MG63 (cell line): ENCODE measurements around the gene PYCARD. TPM values are rescaled to one million over a fixed set of nuclear protein-coding genes. Genes with fewer than 3 reads are reported as not detected.
"Not testable (repeated sequence)": the region's sequence is repeated elsewhere in the genome, so short reads cannot be mapped to it uniquely, and the experiment has no call there.

Experiments
- DNase-seq: peaks from one replicate; pipeline ENCODE4 v3.0.0-alpha.2; 2020
- H3K27me3 ChIP-seq: fragments of 250-450 bp; sonication (Bioruptor Pico); 2 replicates; pipeline ENCODE4 v1.5.1; 2020; ENCODE audit warnings: mild to moderate bottlenecking, moderate library complexity
- H3K36me3 ChIP-seq: fragments of 250-450 bp; sonication (Bioruptor Pico); 2 replicates; pipeline ENCODE4 v1.5.1; 2020; ENCODE audit warnings: mild to moderate bottlenecking, moderate library complexity
- H3K4me3 ChIP-seq: fragments of 250-450 bp; sonication (Bioruptor Pico); 2 replicates; pipeline ENCODE4 v1.5.1; 2020; ENCODE audit warnings: mild to moderate bottlenecking, moderate library complexity
- H3K9me3 ChIP-seq: fragments of 250-450 bp; sonication (Bioruptor Pico); 2 replicates; pipeline ENCODE4 v1.5.1; 2020; ENCODE audit warnings: mild to moderate bottlenecking, moderate library complexity
- total RNA-seq: library from RNA; depleted of rRNA; stranded (reverse); fragments of >200 nt; shearing (Covaris generic); gene quantifications from 2 replicates; pipeline ENCODE4 v1.2.3, GENCODE V29; 2014; ENCODE audit warnings: low replicate concordance

The PYCARD gene
- total RNA-seq, 1 experiment from 2014 or later = not detected

- peaks cover 11% of the 10 kb centered on the region; the same call in 1 of the 2 replicates for H3K27me3 ChIP-seq
Measured at GRCh38 chr16:31219154-31219741, 16.7 kb upstream of the PYCARD start.

GRCh38 chr16:31217136-31217530 is 14.6 kb upstream of the PYCARD start:
- H3K9me3 ChIP-seq = no peaks in the 10 kb centered on the region
- H3K4me3 ChIP-seq = no peak overlapping the region
- peaks cover 11% of the 10 kb centered on the region; the same call in 1 of the 2 replicates for H3K27me3 ChIP-seq
- no peaks in the 10 kb centered on the region for H3K36me3 ChIP-seq
- no peak for DNase-seq

More at GRCh38 chr16:31219154-31219741, 16.7 kb upstream of the PYCARD start:
- DNase-seq = no peak
- Histone ChIP-seq H3K9me3 (no peaks in the 10 kb centered on the region), H3K4me3 (no peak overlapping the region), H3K36me3 (no peaks in the 10 kb centered on the region)

DNA sequence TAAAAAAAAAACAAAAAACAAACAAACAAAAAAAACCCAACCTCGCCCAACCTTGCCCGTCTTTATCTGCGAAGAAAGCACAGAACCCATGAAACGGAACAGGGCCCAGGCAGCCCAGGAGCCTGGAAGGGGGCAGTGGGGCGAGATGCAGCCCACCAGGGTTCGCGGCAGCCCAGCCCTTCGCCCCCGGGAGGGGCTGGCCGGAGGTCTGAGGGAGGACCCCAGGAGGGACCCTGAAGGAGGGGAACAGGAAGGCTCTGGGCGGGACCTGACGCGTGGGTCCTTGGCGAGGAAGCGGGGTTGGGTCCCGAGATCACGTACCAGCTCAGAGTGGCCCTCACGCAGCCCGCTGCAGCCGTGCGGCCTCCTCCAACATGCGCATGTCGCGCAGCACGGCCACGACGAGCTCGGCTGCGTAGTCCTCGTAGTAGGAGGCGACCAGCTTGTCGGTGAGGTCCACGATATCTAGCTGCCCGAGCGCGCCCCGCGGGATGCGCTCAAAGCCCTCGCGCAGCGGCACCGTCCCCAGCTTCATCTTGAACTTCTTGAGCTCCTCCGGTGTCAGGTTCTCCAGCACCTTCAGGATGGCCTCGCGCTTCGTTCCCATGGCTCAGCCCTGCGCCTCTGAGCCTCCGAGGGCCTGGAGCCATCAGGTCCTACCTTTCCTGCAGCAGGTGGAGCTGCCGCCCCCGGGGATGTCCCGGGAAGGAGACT is 14.0 kb upstream of the PYCARD start, which contains the start of gene PYDC1:
Gene PYDC1, minus strand, starts transcription at position 714 of the 714 bp plus-strand sequence. Its CDS starts 107 bp downstream, at position 607.
- Histone ChIP-seq H3K9me3 (no peaks in the 10 kb centered on the region), H3K36me3 (no peaks in the 10 kb centered on the region), H3K4me3 (no peak within 1 kb of the TSS), H3K27me3 (peaks cover 11% of the 10 kb centered on the region; the same call in 1 of the 2 replicates)
- no peak for DNase-seq

GRCh38 chr16:31215287-31216162 is 13.0 kb upstream of the PYCARD start:
- Histone ChIP-seq H3K36me3 (no peaks in the 10 kb centered on the region), H3K4me3 (peak overlapping the region; percentile 39), H3K9me3 (no peaks in the 10 kb centered on the region), H3K27me3 (peaks cover 11% of the 10 kb centered on the region; the same call in 1 of the 2 replicates)
- DNase-seq = peak; percentile 68

GRCh38 chr16:31214708-31215286 is 12.2 kb upstream of the PYCARD start:
- Histone ChIP-seq H3K9me3 (no peaks in the 10 kb centered on the region), H3K27me3 (peaks cover 11% of the 10 kb centered on the region; the same call in 1 of the 2 replicates), H3K4me3 (no peak overlapping the region; the same call in none of the 2 replicates), H3K36me3 (no peaks in the 10 kb centered on the region)
- DNase-seq = no peak

DNA sequence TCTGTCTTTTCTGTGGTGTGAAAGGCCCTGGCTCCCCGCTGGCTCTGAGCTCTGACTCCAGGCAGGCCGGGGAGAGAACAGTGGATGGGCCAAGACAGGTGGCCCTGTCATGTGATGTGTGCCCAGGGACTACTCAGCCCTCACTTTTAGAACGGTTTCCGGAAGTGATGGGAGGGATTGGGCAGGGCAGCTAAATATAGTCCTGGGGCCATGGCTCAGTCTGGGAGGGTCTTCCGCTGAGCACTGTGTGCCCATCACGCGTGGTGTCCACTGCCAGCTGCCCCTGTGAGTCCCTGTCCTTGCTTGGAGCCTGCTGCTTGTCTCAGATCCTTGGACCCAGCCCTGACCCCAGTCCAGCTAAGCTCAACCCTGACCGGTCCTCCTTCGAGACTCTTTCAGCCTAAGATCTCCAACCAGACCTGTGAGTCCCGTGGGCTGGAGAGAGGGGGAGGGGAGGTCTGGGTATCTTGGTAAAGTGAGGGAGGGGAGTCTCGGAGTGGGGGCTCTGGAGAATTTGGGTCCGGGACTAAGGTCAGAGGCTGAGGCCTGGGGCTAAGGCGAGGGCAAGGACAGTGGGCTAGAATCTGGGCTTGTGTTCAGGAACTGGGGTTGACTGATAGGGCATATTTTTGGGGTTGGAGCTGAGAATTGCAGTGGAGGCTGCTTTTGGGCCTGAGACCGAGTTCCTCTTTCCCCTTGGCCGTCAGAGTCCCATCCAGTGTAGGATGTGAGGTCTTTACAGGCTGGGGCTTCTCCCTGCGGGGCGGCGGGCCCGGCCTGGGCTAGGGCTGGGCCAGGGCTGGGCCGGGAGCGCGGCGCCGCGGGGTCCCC is 11.5 kb upstream of the PYCARD start, which contains the start of gene TRIM72:
Gene TRIM72, plus strand, starts transcription at position 243 of the 831 bp plus-strand sequence. CDS start 620 bp downstream, outside the sequence.
- no peak for DNase-seq
- no peak within 1 kb of the TSS for H3K4me3 ChIP-seq
- H3K9me3 ChIP-seq = no peaks in the 10 kb centered on the region
- H3K36me3 ChIP-seq = no peaks in the 10 kb centered on the region
- H3K27me3 ChIP-seq = peaks cover 11% of the 10 kb centered on the region; the same call in 1 of the 2 replicates

- DNase-seq = no peak
- peaks cover 11% of the 10 kb centered on the region; the same call in 1 of the 2 replicates for H3K27me3 ChIP-seq
- H3K4me3 ChIP-seq = no peak overlapping the region
- no peaks in the 10 kb centered on the region for H3K9me3 ChIP-seq
- H3K36me3 ChIP-seq = no peaks in the 10 kb centered on the region
Measured at GRCh38 chr16:31213342-31213741, 10.8 kb upstream of the PYCARD start.

GRCh38 chr16:31206776-31207175 is 4.2 kb upstream of the PYCARD start:
- no peaks in the 10 kb centered on the region for H3K9me3 ChIP-seq
- H3K36me3 ChIP-seq = no peaks in the 10 kb centered on the region; the same call in 1 of the 2 replicates
- no peak for DNase-seq
- no peaks in the 10 kb centered on the region for H3K27me3 ChIP-seq
- no peak overlapping the region for H3K4me3 ChIP-seq

DNA sequence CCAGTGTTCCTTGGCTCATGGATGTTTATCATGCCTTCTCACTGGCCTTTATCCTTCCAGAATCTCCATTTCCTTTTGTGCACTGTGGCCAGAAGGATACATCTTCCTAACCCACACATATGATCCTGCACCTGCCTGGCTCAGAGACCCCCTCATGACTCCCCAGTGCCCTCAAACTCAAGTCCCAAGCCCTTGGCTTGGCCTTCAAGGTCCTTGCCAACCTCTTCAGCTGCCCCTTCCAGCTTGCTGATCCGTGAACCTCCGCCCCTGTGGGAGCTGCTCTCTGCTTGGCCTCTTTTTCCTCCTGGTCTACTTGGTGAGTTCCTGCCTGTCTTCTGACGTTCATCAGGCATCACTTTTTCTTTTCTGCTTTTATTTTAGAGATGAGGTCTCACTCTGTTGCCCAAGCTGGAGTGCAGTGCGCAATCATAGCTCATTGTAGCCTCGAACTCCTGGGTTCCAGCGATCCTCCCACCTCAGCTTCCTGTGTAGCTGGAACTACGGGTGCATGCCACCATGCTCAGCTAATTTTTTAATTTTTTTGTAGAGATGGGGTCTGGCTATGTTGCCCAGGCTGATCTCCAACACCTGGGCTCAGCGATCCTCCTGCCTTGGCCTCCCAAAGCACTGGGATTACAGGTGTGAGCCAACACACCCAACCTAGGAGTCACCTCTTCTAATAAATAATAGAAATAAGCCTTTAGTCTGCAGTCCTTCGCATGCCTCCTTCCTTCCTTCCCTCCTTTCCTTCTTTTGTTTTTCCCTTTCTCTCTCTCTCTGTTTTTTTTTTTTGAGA is 2.5 kb upstream of the PYCARD start:
- DNase-seq = no peak
- Histone ChIP-seq H3K36me3 (peaks cover 9% of the 10 kb centered on the region; the same call in 1 of the 2 replicates), H3K4me3 (no peak overlapping the region), H3K9me3 (no peaks in the 10 kb centered on the region), H3K27me3 (no peaks in the 10 kb centered on the region)

DNA sequence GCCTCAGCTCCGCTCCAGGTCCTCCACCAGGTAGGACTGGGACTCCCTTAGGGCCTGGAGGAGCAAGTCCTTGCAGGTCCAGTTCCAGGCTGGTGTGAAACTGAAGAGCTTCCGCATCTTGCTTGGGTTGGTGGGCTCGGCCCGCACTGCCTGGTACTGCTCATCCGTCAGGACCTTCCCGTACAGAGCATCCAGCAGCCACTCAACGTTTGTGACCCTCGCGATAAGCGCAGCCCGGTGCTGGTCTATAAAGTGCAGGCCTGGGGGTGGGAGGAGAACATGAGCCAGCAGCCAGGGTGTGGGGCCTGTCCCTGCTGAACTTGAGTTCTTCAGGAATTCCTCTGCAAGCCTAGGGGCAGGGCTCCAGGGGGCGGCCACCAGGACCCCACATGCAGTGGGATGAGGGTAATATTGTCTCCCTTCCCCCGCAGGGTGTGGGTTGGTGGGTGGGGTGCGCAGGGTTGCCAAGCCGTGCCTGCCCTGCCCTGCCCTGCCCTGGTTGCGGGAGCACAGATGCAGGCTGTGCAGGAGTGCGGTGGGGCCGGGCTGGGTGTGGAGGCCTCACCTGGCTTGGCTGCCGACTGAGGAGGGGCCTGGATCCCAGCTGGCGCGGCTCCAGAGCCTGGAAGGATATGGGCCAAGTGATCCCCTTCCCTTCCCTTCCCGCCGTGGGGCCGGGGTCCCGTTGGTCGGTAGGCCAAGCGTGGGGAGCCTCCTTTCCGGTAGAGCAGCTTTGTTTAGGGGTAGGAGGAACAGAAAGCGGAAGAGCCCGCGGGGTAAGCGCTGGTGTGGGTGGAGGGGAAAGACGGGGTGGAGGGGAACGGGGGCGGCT is 762 bp downstream of the PYCARD start:
- H3K9me3 ChIP-seq = no peaks in the 10 kb centered on the region
- DNase-seq = no peak
- H3K36me3 ChIP-seq = peaks cover 38% of the 10 kb centered on the region
- H3K27me3 ChIP-seq = no peaks in the 10 kb centered on the region
- no peak overlapping the region for H3K4me3 ChIP-seq

DNA sequence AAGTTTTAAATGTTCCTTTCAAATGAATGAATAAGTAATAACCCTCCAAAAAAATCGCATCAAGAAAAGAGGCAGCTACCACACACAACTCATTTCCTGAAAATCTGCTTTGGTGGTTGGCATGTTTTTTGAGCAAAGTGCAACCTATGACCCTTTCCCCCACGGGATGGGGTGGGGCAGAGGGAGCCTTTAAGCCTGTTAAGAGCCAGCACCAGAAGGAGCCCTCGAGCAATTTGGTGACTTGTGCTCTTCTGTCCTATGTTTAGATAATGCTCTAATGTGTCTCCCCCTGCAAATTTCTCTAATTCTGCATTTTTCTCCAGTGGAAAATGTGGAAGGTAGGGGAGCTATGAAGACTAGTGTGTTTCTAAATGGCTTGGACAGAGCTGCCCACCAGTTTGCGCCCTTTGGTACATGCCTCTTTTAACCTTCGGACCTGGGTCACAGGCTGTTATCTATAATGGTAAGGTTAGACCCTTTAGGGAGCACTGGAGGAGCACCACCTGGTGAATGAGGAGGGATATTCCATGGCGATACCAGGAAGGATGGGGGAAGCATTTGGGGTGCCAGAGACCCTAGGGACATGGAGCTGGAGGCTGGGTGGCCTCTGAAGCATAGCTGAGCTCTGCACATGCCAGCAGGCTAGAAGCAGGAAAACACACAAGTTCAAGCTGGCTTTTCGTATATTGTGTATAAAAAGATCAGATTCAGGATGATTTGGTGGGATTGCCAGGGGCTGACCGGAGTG is 1.6 kb downstream of the PYCARD start:
- Histone ChIP-seq H3K27me3 (no peaks in the 10 kb centered on the region), H3K36me3 (peaks cover 46% of the 10 kb centered on the region), H3K4me3 (no peak overlapping the region), H3K9me3 (no peaks in the 10 kb centered on the region)
- peak; percentile 34 for DNase-seq

DNA sequence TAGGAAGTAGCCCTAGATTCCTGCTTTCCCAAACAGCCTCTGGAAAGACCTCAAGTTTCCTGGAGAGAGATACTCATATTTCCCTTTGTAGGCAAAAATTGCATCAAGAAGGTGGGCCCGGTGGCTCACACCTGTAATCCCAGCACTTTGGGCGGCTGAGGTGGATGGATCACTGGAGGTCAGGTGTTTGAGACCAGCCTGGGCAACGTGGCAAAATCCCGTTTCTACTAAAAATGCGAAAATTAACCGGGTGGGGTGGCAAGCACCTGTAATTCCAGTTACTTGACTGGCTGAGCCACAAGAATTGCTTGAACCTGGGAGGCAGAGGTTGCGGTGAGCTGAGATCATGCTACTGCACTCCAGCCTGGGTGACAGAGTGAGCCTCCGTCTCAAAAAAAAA is 2.4 kb downstream of the PYCARD start:
- not testable (repeated sequence) for DNase-seq, H3K27me3 ChIP-seq, H3K9me3 ChIP-seq, H3K4me3 ChIP-seq
- H3K36me3 ChIP-seq = peaks cover 55% of the 10 kb centered on the region

DNA sequence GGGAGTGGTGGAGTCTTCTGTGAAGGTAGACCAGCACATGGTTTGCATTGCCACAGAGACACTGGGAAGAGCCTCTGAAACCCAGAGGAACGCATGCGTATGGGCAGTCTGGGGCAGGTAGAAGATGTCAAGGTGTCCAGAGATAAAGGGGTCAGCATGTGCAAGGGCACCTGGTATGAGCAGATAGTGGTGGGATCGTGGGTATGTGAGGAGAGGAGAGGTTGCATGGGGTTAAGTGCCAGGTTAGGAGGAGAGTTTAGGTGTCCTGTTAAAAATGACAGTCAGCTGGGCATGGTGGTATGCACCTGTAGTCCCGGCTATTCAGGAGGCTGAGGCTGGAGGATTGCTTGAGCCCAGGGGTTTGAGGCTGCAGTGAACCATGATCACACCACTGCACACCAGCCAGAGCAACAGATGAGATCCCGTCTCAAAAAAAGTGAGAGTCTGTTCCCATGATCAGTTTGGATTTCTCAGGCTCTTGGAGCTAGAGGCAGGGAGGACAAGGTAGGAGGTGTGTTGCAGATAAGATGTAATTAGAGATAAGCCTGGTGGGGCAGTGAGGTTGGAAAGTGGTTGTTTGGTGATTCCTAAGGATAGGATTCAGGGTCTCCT is 3.0 kb downstream of the PYCARD start:
- no peak overlapping the region for H3K4me3 ChIP-seq
- no peaks in the 10 kb centered on the region for H3K27me3 ChIP-seq
- no peaks in the 10 kb centered on the region for H3K9me3 ChIP-seq
- no peak for DNase-seq
- H3K36me3 ChIP-seq = peaks cover 61% of the 10 kb centered on the region
